Measurements from ENCODE around the gene DNAJB2.

DNAJB2 gene

DNA sequence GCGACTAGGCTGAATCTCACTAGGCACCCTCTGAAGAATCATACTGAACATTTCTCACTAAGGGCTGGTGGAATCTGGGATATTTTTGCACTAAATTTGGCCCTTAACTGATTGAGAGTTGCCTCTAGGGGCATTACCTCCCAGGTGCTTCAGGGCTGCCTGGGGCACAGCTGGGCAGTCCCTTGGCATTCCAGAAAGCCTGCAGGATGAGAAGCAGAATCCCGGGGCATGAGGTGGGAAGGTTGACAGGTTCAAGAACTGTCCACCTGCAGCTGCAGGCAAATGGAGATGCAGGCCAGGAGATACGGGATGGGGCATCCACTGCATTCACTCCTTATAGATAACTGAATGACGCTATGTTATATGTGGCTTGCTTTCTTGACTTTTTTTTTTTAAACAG lies 46.0 kb downstream of the DNAJB2 start:
- ATAC-seq (ENCODE audit: insufficient read depth, low read depth): no peak
- Histone ChIP-seq H3K4me2 (ENCODE audit: insufficient read depth, low read length) (no peak overlapping the region), H3K9ac (ENCODE audit: low read depth, low read length) (no peak overlapping the region), H3K4me3 (ENCODE audit: low read depth in 1 of 2, low read length in 2 of 2) (no peak overlapping the region), H3K9me3 (ENCODE audit: insufficient read depth, low read length, severe bottlenecking) (no peaks in the 10 kb centered on the region), H3K79me2 (ENCODE audit: insufficient read depth, low read length) (no peaks in the 10 kb centered on the region), H4K20me1 (ENCODE audit: insufficient read depth, low read length) (peaks cover 3% of the 10 kb centered on the region; the same call in 1 of the 2 replicates), H3K27ac (ENCODE audit: low read length) (no peak overlapping the region), H3K4me1 (ENCODE audit: insufficient read depth, low read length) (peaks cover 18% of the 10 kb centered on the region), H3K36me3 (ENCODE audit: insufficient read depth, low read length) (no peaks in the 10 kb centered on the region), H2AFZ (ENCODE audit: low read depth, low read length) (no peak overlapping the region), H3K27me3 (ENCODE audit: insufficient read depth, low read length, poor library complexity) (peaks cover 3% of the 10 kb centered on the region)
- DNase-seq: no peak
- TF ChIP-seq, protein P1, sequence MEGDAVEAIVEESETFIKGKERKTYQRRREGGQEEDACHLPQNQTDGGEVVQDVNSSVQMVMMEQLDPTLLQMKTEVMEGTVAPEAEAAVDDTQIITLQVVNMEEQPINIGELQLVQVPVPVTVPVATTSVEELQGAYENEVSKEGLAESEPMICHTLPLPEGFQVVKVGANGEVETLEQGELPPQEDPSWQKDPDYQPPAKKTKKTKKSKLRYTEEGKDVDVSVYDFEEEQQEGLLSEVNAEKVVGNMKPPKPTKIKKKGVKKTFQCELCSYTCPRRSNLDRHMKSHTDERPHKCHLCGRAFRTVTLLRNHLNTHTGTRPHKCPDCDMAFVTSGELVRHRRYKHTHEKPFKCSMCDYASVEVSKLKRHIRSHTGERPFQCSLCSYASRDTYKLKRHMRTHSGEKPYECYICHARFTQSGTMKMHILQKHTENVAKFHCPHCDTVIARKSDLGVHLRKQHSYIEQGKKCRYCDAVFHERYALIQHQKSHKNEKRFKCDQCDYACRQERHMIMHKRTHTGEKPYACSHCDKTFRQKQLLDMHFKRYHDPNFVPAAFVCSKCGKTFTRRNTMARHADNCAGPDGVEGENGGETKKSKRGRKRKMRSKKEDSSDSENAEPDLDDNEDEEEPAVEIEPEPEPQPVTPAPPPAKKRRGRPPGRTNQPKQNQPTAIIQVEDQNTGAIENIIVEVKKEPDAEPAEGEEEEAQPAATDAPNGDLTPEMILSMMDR (IDR thresholded peaks at IDR 0.05; ENCODE audit: borderline replicate concordance, extremely low read depth, low read length, poor library complexity, severe bottlenecking): no peak
- no peak for TF ChIP-seq EZH2 (IDR thresholded peaks at IDR 0.05; ENCODE audit: borderline replicate concordance, low read depth, low read length, severe bottlenecking)

DNA sequence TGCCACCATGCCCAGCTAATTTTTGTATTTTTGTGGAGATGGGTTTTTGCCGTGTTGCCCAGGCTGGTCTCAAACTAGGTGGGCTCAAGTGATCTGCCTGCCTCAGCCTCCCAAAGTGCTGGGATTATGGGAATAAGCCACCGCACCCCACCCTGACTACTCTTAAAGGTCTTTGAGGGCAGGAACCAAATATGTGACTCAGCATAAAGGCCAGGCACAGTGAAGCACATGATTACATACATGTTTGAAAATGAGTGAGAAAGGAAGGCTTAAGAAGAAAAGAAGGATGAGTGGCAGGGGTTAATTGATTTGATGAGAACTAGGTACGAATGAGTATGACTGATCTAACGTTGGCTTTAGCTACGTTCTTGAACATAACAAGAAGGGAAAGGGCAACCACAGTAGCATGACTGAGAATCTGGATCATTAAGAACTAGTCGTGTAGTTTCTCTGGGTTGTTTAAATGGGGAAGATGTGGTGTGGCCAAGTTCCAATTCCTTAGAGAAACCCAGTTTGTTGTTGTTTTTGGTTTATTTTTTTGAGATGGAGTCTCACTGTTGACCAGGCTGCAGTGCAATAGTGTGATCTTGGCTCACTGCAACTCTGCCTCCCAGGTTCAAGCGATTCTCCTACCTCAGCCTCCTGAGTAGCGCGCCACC lies 46.6 kb downstream of the DNAJB2 start:
- no peak overlapping the region for H3K27ac ChIP-seq (ENCODE audit: low read length)
- DNase-seq: no peak

DNA sequence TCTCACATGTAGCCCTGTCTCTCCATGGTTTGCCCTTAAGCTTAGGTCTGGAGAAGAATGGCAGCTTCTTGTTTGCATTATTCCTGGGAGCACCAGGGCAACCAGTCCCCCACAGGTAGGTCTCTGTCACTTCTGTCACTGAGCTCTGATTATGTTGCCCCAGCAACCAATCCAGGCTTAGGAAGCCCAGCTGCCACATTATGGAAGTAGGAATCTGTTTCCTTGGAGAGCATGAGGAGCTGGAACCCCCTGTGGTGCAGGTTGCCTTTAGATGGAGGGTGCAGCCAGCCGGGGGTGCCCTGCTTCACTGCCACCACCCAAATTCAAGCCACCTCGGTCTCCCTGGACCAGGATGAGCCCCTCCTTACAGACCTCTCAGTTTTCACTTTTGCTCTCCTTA lies 48.6 kb downstream of the DNAJB2 start:
- DNase-seq: no peak
- ATAC-seq (ENCODE audit: insufficient read depth, low read depth): no peak
- no peak overlapping the region for H3K4me2 ChIP-seq (ENCODE audit: insufficient read depth, low read length)
- no peak overlapping the region for H3K27ac ChIP-seq (ENCODE audit: low read length)
- TF ChIP-seq, protein P1 (IDR thresholded peaks at IDR 0.05; ENCODE audit: borderline replicate concordance, extremely low read depth, low read length, poor library complexity, severe bottlenecking): no peak
- TF ChIP-seq EZH2 (IDR thresholded peaks at IDR 0.05; ENCODE audit: borderline replicate concordance, low read depth, low read length, severe bottlenecking): no peak
- no peaks in the 10 kb centered on the region for H3K36me3 ChIP-seq (ENCODE audit: insufficient read depth, low read length)
- no peaks in the 10 kb centered on the region for H4K20me1 ChIP-seq (ENCODE audit: insufficient read depth, low read length)
- H3K79me2 ChIP-seq (ENCODE audit: insufficient read depth, low read length): no peaks in the 10 kb centered on the region
- H3K27me3 ChIP-seq (ENCODE audit: insufficient read depth, low read length, poor library complexity): peaks cover 3% of the 10 kb centered on the region
- H2AFZ ChIP-seq (ENCODE audit: low read depth, low read length): no peak overlapping the region
- H3K4me1 ChIP-seq (ENCODE audit: insufficient read depth, low read length): no peaks in the 10 kb centered on the region
- no peaks in the 10 kb centered on the region for H3K9me3 ChIP-seq (ENCODE audit: insufficient read depth, low read length, severe bottlenecking)
- H3K9ac ChIP-seq (ENCODE audit: low read depth, low read length): no peak overlapping the region
- no peak overlapping the region for H3K4me3 ChIP-seq (ENCODE audit: low read depth in 1 of 2, low read length in 2 of 2)

More for the DNA sequence above, 46.6 kb downstream of the DNAJB2 start:
- Histone ChIP-seq H3K9me3 (ENCODE audit: insufficient read depth, low read length, severe bottlenecking) (no peaks in the 10 kb centered on the region), H2AFZ (ENCODE audit: low read depth, low read length) (no peak overlapping the region), H3K36me3 (ENCODE audit: insufficient read depth, low read length) (no peaks in the 10 kb centered on the region), H3K4me2 (ENCODE audit: insufficient read depth, low read length) (no peak overlapping the region), H3K79me2 (ENCODE audit: insufficient read depth, low read length) (no peaks in the 10 kb centered on the region), H3K27me3 (ENCODE audit: insufficient read depth, low read length, poor library complexity) (peaks cover 3% of the 10 kb centered on the region), H3K4me3 (ENCODE audit: low read depth in 1 of 2, low read length in 2 of 2) (no peak overlapping the region), H4K20me1 (ENCODE audit: insufficient read depth, low read length) (peaks cover 3% of the 10 kb centered on the region; the same call in 1 of the 2 replicates), H3K9ac (ENCODE audit: low read depth, low read length) (no peak overlapping the region), H3K4me1 (ENCODE audit: insufficient read depth, low read length) (peaks cover 15% of the 10 kb centered on the region)
- ATAC-seq (ENCODE audit: insufficient read depth, low read depth): no peak
- TF ChIP-seq, protein P1 (IDR thresholded peaks at IDR 0.05; ENCODE audit: borderline replicate concordance, extremely low read depth, low read length, poor library complexity, severe bottlenecking): no peak
- no peak for TF ChIP-seq EZH2 (IDR thresholded peaks at IDR 0.05; ENCODE audit: borderline replicate concordance, low read depth, low read length, severe bottlenecking)

All from DND-41 (cell line).